SH-SY5Y (cell line): ENCODE measurements around the gene DPP4.

Experiments
- GATA2 ChIP-seq: IDR thresholded peaks from 2 replicates; pipeline ENCODE4 v1.6.1; 2011; ENCODE audit warnings: mild to moderate bottlenecking, low read depth, low read length
- GATA3 ChIP-seq: IDR thresholded peaks from 2 replicates; pipeline ENCODE4 v1.6.1; 2011; ENCODE audit warnings: low read depth, mild to moderate bottlenecking, low read length, moderate library complexity

DPP4 gene

DNA sequence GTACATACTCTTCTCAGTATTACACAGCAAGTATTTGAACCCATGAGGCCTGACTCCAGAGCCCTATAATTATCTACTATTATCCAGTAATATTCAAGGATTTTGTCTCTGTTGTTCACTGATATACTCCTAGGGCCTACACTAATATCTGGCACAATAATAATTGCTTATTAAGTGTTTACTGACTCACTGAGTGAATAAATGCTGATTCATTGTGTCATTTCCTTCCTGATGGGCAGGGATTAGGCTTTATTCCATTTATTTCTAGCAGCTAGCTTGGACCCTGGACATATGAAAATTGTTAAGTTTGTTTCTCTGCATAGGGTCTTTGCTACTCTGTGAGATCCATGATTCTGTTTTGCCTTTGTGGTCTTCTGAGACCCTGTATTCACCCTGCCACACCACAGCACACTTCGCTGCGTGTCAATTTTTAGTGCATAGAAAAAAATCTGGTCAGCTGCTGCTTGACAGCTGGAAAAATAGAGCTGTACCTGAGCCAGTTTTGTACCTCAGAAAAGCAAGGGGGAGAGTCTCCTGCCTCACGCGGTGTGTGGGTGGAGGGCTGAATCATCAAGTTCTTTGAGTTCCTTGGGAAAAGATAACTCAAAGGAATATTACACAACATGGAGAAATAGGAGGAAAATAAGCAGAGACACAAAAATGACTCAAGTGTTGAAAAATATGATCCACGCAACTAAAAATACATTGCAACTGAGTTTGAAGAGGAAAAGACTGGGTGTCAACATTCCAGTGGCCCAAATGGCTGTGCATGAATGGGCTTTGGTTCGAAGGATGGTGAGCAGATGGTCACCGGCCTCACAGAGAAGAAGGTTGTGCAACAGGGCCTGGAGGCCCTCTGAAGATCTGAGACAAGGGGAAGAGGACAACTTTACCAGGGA lies 18.9 kb upstream of the DPP4 start:
- no peak for TF ChIP-seq GATA2
- TF ChIP-seq GATA3 = no peak

GRCh38 chr2:162092008-162092390 lies 18.0 kb upstream of the DPP4 start:
- TF ChIP-seq GATA2 = no peak
- TF ChIP-seq GATA3 = no peak

GRCh38 chr2:162091325-162092007 lies 17.5 kb upstream of the DPP4 start:
- TF ChIP-seq GATA3 (no peak), GATA2 (no peak)

GRCh38 chr2:162090109-162090508 lies 16.1 kb upstream of the DPP4 start:
- TF ChIP-seq GATA2 = no peak
- TF ChIP-seq GATA3 = no peak

DNA sequence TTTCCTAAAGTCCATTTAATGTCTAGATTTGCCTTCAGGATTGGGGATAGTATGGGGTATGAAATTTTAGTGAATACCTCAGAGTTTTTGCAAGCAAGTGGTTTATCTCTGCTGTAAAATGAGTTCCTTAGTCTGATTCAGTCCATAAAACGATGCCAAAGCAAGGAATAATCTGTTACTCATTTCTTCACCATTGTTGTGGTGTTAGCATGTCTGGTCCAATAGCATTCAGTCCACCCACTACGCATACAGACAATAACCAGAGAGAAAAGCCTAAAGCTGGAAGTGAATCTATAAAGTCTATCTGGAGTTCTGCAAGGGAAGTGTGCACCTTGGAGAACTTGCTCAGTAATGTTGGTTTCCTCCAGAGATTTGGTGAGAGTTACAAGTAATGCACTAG lies 12.9 kb upstream of the DPP4 start:
- TF ChIP-seq GATA3 (no peak), GATA2 (no peak)

GRCh38 chr2:162085090-162085891 lies 11.3 kb upstream of the DPP4 start:
- TF ChIP-seq GATA3 (no peak), GATA2 (no peak)

- TF ChIP-seq GATA3 = no peak
- TF ChIP-seq GATA2 = no peak
Observed at GRCh38 chr2:162084536-162084935, 10.5 kb upstream of the DPP4 start.

DNA sequence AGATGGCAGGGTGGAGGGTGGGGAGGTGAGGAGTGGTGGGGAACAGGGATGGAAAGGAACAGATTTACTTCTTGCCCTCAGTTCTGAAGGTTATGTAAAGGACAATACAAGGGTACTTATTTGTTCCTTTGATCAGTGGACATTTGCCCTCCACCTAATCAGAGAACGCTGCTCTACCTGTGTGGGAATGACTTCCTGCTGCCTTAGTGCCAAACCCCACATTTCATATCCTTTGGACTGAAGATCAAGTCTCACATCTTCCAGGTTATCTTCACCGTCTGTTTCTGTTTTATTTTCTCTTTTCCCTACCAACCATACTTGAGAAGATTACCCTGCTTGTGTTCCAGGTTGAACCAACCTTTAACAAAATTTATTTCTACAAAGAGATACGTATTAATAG lies 8.7 kb upstream of the DPP4 start:
- TF ChIP-seq GATA2 = no peak
- no peak for TF ChIP-seq GATA3

DNA sequence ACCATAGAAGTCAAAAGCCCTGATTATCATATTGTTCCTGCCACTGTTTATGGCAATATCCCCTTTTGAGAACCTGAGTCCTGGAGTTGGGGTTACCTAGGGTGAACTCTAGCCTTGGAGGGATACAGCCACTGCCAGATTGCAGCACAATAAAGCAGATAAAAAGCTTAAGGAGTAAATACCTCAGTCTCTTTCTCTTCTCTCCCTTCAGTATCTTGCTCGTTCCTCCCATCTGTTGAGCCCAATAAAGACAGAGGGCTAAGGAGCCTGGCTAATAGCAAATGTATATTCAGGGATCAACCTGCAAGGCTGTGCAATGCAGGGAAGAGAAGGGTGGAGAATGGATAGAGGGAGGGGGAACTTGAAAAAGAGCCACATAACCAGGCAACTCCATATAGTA lies 8.0 kb upstream of the DPP4 start:
- TF ChIP-seq GATA3 (no peak), GATA2 (no peak)

DNA sequence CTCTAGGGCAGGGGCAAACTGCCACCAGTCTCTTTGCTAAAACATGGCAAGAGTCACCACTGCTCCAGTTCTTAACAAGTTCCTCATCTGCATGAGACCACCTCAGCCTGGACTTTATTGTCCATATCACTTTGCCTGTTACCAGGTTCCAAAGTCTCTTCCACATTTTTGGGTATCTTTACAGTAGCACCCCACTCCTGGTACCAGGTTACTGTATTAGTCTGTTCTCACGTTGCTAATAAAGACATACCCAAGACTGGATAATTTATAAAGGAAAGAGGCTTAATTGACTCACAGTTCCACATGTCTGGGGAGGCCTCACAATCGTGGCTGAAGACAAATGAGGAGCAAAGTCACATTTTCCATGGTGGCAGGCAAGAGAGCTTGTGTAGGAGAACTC lies 5.5 kb upstream of the DPP4 start:
- TF ChIP-seq GATA3 (no peak), GATA2 (no peak)

DNA sequence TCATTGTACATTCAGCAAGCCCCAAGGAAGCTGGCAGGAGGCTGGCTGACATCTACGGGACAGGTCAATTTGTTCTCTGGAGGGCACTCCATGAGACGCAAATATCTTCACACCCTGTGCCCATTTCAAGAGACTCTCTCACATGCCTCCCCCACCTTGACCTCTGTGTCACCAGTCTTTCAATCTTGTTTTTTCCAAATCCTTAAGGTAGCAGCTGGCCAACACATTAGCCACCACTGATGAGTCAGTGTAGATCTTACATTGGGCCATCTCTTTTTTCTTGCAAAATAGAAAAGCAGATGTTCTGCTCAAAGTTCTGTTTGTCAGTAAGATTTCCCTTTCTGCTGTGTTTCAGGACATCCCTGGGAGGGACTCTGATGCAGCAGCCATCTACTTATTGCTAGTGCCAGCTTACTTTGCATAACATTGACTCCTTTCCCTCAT lies 1.7 kb upstream of the DPP4 start:
- TF ChIP-seq GATA3 (no peak), GATA2 (no peak)

GRCh38 chr2:162074928-162075688 lies 1.1 kb upstream of the DPP4 start:
- no peak for TF ChIP-seq GATA2
- no peak for TF ChIP-seq GATA3

- TF ChIP-seq GATA3 (no peak), GATA2 (no peak)
Observed at GRCh38 chr2:162074632-162074895, 549 bp upstream of the DPP4 start.
